Measurements from ENCODE around the gene DNAJB6.
"Not testable (repeated sequence)": the region's sequence is repeated elsewhere in the genome, so short reads cannot be mapped to it uniquely, and the experiment has no call there.

The DNAJB6 gene

GRCh38 chr7:157438121-157439025 is 101.6 kb downstream of the DNAJB6 start:
- no peak for DNase-seq

- DNase-seq = no peak
Observed at GRCh38 chr7:157439149-157439548, 102.3 kb downstream of the DNAJB6 start.

GRCh38 chr7:157439761-157440160 is 103.0 kb downstream of the DNAJB6 start:
- no peak for DNase-seq

- no peak for DNase-seq
Observed at GRCh38 chr7:157440346-157441022, 103.7 kb downstream of the DNAJB6 start.

- no peak for DNase-seq
Observed at GRCh38 chr7:157441023-157441399, 104.2 kb downstream of the DNAJB6 start.

GRCh38 chr7:157442456-157442855 is 105.7 kb downstream of the DNAJB6 start:
- no peak for DNase-seq

- no peak for DNase-seq
Observed at GRCh38 chr7:157442993-157443831, 106.4 kb downstream of the DNAJB6 start.

GRCh38 chr7:157444011-157444842 is 107.4 kb downstream of the DNAJB6 start:
- DNase-seq = no peak

GRCh38 chr7:157444843-157445135 is 108.0 kb downstream of the DNAJB6 start:
- DNase-seq = no peak

- DNase-seq = no peak
Observed at GRCh38 chr7:157445246-157445955, 108.6 kb downstream of the DNAJB6 start.

GRCh38 chr7:157445956-157446295 is 109.1 kb downstream of the DNAJB6 start:
- DNase-seq = no peak

- no peak for DNase-seq
Observed at GRCh38 chr7:157446322-157446721, 109.5 kb downstream of the DNAJB6 start.

- not testable (repeated sequence) for DNase-seq
Observed at GRCh38 chr7:157454003-157454402, 117.2 kb downstream of the DNAJB6 start.

GRCh38 chr7:157457355-157458253 is 120.8 kb downstream of the DNAJB6 start:
- no peak for DNase-seq

GRCh38 chr7:157458254-157458633 is 121.4 kb downstream of the DNAJB6 start:
- DNase-seq = no peak

GRCh38 chr7:157459966-157460365 is 123.2 kb downstream of the DNAJB6 start:
- DNase-seq = no peak

- DNase-seq = no peak
Observed at GRCh38 chr7:157460721-157461120, 123.9 kb downstream of the DNAJB6 start.

- DNase-seq = no peak
Observed at GRCh38 chr7:157461573-157462418, 125.0 kb downstream of the DNAJB6 start.

GRCh38 chr7:157462419-157462771 is 125.6 kb downstream of the DNAJB6 start:
- DNase-seq = peak in 1 of 58 donors; percentile 3
